DND-41 (cell line): Measurements from ENCODE around the gene HENMT1.
A peak's percentile ranks its signal among the peaks of the same experiment; 100 is the strongest.

ENCODE experiments used
- ATAC-seq: fragments of 200-7000 bp; cut with Tn5 transposase; 3 replicates; pipeline ENCODE4 v1.9.1; 2021; ENCODE audit warnings: low read depth; ENCODE audit not compliant: insufficient read depth
- DNase-seq: peaks from one replicate; pipeline ENCODE4 v3.0.0-alpha.2; 2020
- H2AFZ ChIP-seq: 2 replicates; pipeline ENCODE4 v1.6.0; 2012; ENCODE audit warnings: low read depth, low read length
- H3K27ac ChIP-seq: 2 replicates; pipeline ENCODE4 v1.5.1; 2012; ENCODE audit warnings: low read length, inconsistent platforms
- H3K27me3 ChIP-seq: fragments of 200-600 bp; sonication (generic); 2 replicates; pipeline ENCODE4 v1.6.0; 2012; ENCODE audit warnings: low read length, mild to moderate bottlenecking, inconsistent platforms; ENCODE audit not compliant: insufficient read depth, poor library complexity
- H3K36me3 ChIP-seq: 2 replicates; pipeline ENCODE4 v1.5.1; 2012; ENCODE audit warnings: low read length, inconsistent platforms; ENCODE audit not compliant: insufficient read depth
- H3K4me1 ChIP-seq: 2 replicates; pipeline ENCODE4 v1.5.1; 2012; ENCODE audit warnings: mild to moderate bottlenecking, low read length; ENCODE audit not compliant: insufficient read depth
- H3K4me2 ChIP-seq: 2 replicates; pipeline ENCODE4 v1.6.0; 2012; ENCODE audit warnings: mild to moderate bottlenecking, moderate library complexity, low read length, inconsistent platforms; ENCODE audit not compliant: insufficient read depth
- H3K4me3 ChIP-seq, 2 experiments: fragments of 200-600 bp in 1 of 2; shearing (Covaris generic) in 1 of 2; 2 replicates each; pipeline ENCODE4 v1.5.1; 2012 to 2016; ENCODE audit warnings: inconsistent platforms in 2 of 2, low read length in 2 of 2, mild to moderate bottlenecking in 2 of 2, low read depth in 1 of 2, moderate library complexity in 1 of 2
- H3K79me2 ChIP-seq: 2 replicates; pipeline ENCODE4 v1.6.0; 2012; ENCODE audit warnings: low read length, inconsistent platforms; ENCODE audit not compliant: insufficient read depth
- H3K9ac ChIP-seq: 2 replicates; pipeline ENCODE4 v1.6.0; 2012; ENCODE audit warnings: low read depth, mild to moderate bottlenecking, inconsistent platforms, low read length, moderate library complexity
- H3K9me3 ChIP-seq: 2 replicates; pipeline ENCODE4 v1.5.1; 2012; ENCODE audit warnings: low read length, moderate library complexity, mild to moderate bottlenecking, inconsistent platforms; ENCODE audit not compliant: insufficient read depth, severe bottlenecking
- H4K20me1 ChIP-seq: 2 replicates; pipeline ENCODE4 v1.6.0; 2012; ENCODE audit warnings: low read length; ENCODE audit not compliant: insufficient read depth
- CTCF ChIP-seq: IDR thresholded peaks from 2 replicates; pipeline ENCODE4 v1.5.1; 2012; ENCODE audit warnings: borderline replicate concordance, low read length, moderate library complexity, mild to moderate bottlenecking; ENCODE audit not compliant: poor library complexity, severe bottlenecking; ENCODE audit errors: extremely low read depth
- EZH2 ChIP-seq: IDR thresholded peaks from 3 replicates; pipeline ENCODE4 v1.6.1; 2012; ENCODE audit warnings: borderline replicate concordance, low read depth, mild to moderate bottlenecking, moderate library complexity, low read length, inconsistent platforms; ENCODE audit not compliant: severe bottlenecking

HENMT1 gene

GRCh38 chr1:108653431-108654105 is 7.3 kb downstream of the HENMT1 start:
- H3K4me2 ChIP-seq: no peak overlapping the region
- H3K36me3 ChIP-seq: peaks cover 14% of the 10 kb centered on the region; the same call in 1 of the 2 replicates
- no peak overlapping the region for H2AFZ ChIP-seq
- TF ChIP-seq EZH2: no peak
- TF ChIP-seq CTCF: no peak
- H3K4me1 ChIP-seq: no peaks in the 10 kb centered on the region; the same call in 1 of the 2 replicates
- H3K9me3 ChIP-seq: no peaks in the 10 kb centered on the region
- H3K9ac ChIP-seq: no peak overlapping the region
- ATAC-seq: no peak
- no peaks in the 10 kb centered on the region for H3K79me2 ChIP-seq
- DNase-seq: no peak
- H3K27ac ChIP-seq: no peak overlapping the region
- H4K20me1 ChIP-seq: no peaks in the 10 kb centered on the region
- H3K27me3 ChIP-seq: no peaks in the 10 kb centered on the region
- H3K4me3 ChIP-seq: no peak overlapping the region

- H2AFZ ChIP-seq: peak overlapping the region; percentile 63
- H3K27ac ChIP-seq: peak overlapping the region; percentile 78
- peak overlapping the region; percentile 16 for H3K4me2 ChIP-seq
- no peaks in the 10 kb centered on the region for H3K27me3 ChIP-seq
- peak; percentile 81 for ATAC-seq
- H4K20me1 ChIP-seq: no peaks in the 10 kb centered on the region
- H3K9ac ChIP-seq: peak overlapping the region; percentile 45
- no peaks in the 10 kb centered on the region for H3K79me2 ChIP-seq
- H3K4me3 ChIP-seq: peak overlapping the region in 1 of 2 experiments; percentile 7; a peak in 1 of 4 replicates
- peak; percentile 79 for DNase-seq
- no peak for TF ChIP-seq EZH2
- TF ChIP-seq CTCF: no peak
- peaks cover 7% of the 10 kb centered on the region; the same call in 1 of the 2 replicates for H3K36me3 ChIP-seq
- H3K9me3 ChIP-seq: no peaks in the 10 kb centered on the region
- peaks cover 39% of the 10 kb centered on the region for H3K4me1 ChIP-seq
Measured at GRCh38 chr1:108646648-108647269, 14.1 kb downstream of the HENMT1 start.

GRCh38 chr1:108646265-108646647 is 14.6 kb downstream of the HENMT1 start:
- Histone ChIP-seq H2AFZ (peak overlapping the region; percentile 63), H3K9me3 (no peaks in the 10 kb centered on the region), H3K36me3 (peaks cover 7% of the 10 kb centered on the region; the same call in 1 of the 2 replicates), H3K27ac (peak overlapping the region; percentile 78), H3K27me3 (no peaks in the 10 kb centered on the region), H3K4me3 (peak overlapping the region in 1 of 2 experiments; percentile 7; a peak in 1 of 4 replicates), H3K4me2 (peak overlapping the region; percentile 16), H3K4me1 (peaks cover 42% of the 10 kb centered on the region), H3K79me2 (no peaks in the 10 kb centered on the region), H3K9ac (peak overlapping the region; percentile 45), H4K20me1 (no peaks in the 10 kb centered on the region)
- TF ChIP-seq CTCF: no peak
- TF ChIP-seq EZH2: no peak
- no peak for DNase-seq
- no peak for ATAC-seq
